BLaER1 treated with 17β-estradiol and CSF1 and Interleukin-3, amounts not matched to agents 10 nM and 100 nM (cell line): ENCODE results near the gene RBP4.

Source experiments
- H3K27ac ChIP-seq, 11 experiments: shearing (Covaris generic); formaldehyde crosslinking; 2 replicates each; pipeline ENCODE4 v1.8.1; 2022
- H3K27me3 ChIP-seq, 11 experiments: shearing (Covaris generic); formaldehyde crosslinking; 2 replicates each; pipeline ENCODE4 v1.8.1; 2022
- H3K36me3 ChIP-seq, 11 experiments: shearing (Covaris generic); formaldehyde crosslinking; 2 replicates each; pipeline ENCODE4 v1.8.1; 2022
- H3K4me1 ChIP-seq, 10 experiments: shearing (Covaris generic); formaldehyde crosslinking; 2 replicates each; pipeline ENCODE4 v1.8.1; 2022
- H3K4me2 ChIP-seq, 11 experiments: shearing (Covaris generic); formaldehyde crosslinking; 2 replicates each; pipeline ENCODE4 v1.8.1; 2022
- H3K4me3 ChIP-seq, 10 experiments: shearing (Covaris generic); formaldehyde crosslinking; 2 replicates each; pipeline ENCODE4 v1.8.1; 2022
- H3K9ac ChIP-seq, 11 experiments: shearing (Covaris generic); formaldehyde crosslinking; 2 replicates each; pipeline ENCODE4 v1.8.1; 2022
- H3K9me3 ChIP-seq, 11 experiments: shearing (Covaris generic); formaldehyde crosslinking; replicated peaks in 1 of 11; 2 replicates each; pipeline ENCODE4 v1.8.1; 2022
- H4K20me1 ChIP-seq, 11 experiments: shearing (Covaris generic); formaldehyde crosslinking; 2 replicates each; pipeline ENCODE4 v1.8.1; 2022
- Cebpa-rat ChIP-seq, 11 experiments: shearing (Covaris generic); IDR thresholded peaks; 2 replicates each; pipeline ENCODE4 v1.8.1; 2022

Gene RBP4

GRCh38 chr10:93601146-93601773, at the start of gene RBP4:
Gene RBP4 (minus strand): TSS chr10:93601235. CDS start chr10:93601028, 207 bp downstream.
- no peak for TF ChIP-seq Cebpa-rat (IDR thresholded peaks at IDR 0.05)
- no peaks in the 10 kb centered on the region for H3K4me1 ChIP-seq
- no peaks in the 10 kb centered on the region for H3K27me3 ChIP-seq
- H3K4me2 ChIP-seq, result no peak within 1 kb of the TSS
- no peaks in the 10 kb centered on the region for H4K20me1 ChIP-seq
- H3K4me3 ChIP-seq, result no peak within 1 kb of the TSS
- no peak within 1 kb of the TSS for H3K27ac ChIP-seq
- no peak within 1 kb of the TSS for H3K9ac ChIP-seq
- H3K36me3 ChIP-seq, result no peaks in the 10 kb centered on the region
- peaks cover 5 to 20% (median 13%) of the 10 kb centered on the region in 11 experiments; a peak in 19 of 22 replicates for H3K9me3 ChIP-seq

- H4K20me1 ChIP-seq, result no peaks in the 10 kb centered on the region
- H3K4me1 ChIP-seq, result no peaks in the 10 kb centered on the region
- H3K36me3 ChIP-seq, result no peaks in the 10 kb centered on the region
- H3K4me3 ChIP-seq, result no peak overlapping the region
- H3K9me3 ChIP-seq, result no peaks in the 10 kb centered on the region
- H3K9ac ChIP-seq, result no peak overlapping the region
- H3K27me3 ChIP-seq, result no peaks in the 10 kb centered on the region; a peak in 1 of 22 replicates
- H3K4me2 ChIP-seq, result no peak overlapping the region
- H3K27ac ChIP-seq, result no peak overlapping the region
- TF ChIP-seq Cebpa-rat (IDR thresholded peaks at IDR 0.05), result no peak
Measured at GRCh38 chr10:93639791-93640190, 38.8 kb upstream of the RBP4 start.

GRCh38 chr10:93630625-93631557, 29.9 kb upstream of the RBP4 start:
- Histone ChIP-seq H3K9ac (no peak overlapping the region), H3K4me2 (no peak overlapping the region), H3K27ac (no peak overlapping the region), H4K20me1 (no peaks in the 10 kb centered on the region), H3K9me3 (no peaks in the 10 kb centered on the region), H3K4me1 (no peaks in the 10 kb centered on the region), H3K4me3 (no peak overlapping the region), H3K36me3 (no peaks in the 10 kb centered on the region), H3K27me3 (no peaks in the 10 kb centered on the region)
- no peak for TF ChIP-seq Cebpa-rat (IDR thresholded peaks at IDR 0.05)

GRCh38 chr10:93629647-93630305, 28.7 kb upstream of the RBP4 start:
- no peaks in the 10 kb centered on the region for H4K20me1 ChIP-seq
- no peak overlapping the region for H3K4me2 ChIP-seq
- H3K4me1 ChIP-seq, result no peaks in the 10 kb centered on the region
- no peak overlapping the region for H3K9ac ChIP-seq
- no peaks in the 10 kb centered on the region for H3K9me3 ChIP-seq
- H3K27me3 ChIP-seq, result no peaks in the 10 kb centered on the region
- no peaks in the 10 kb centered on the region for H3K36me3 ChIP-seq
- no peak for TF ChIP-seq Cebpa-rat (IDR thresholded peaks at IDR 0.05)
- H3K27ac ChIP-seq, result no peak overlapping the region
- no peak overlapping the region for H3K4me3 ChIP-seq

GRCh38 chr10:93628858-93629257, 27.8 kb upstream of the RBP4 start:
- H3K4me1 ChIP-seq, result no peaks in the 10 kb centered on the region
- no peak for TF ChIP-seq Cebpa-rat (IDR thresholded peaks at IDR 0.05)
- no peaks in the 10 kb centered on the region for H3K27me3 ChIP-seq
- H3K27ac ChIP-seq, result no peak overlapping the region
- no peak overlapping the region for H3K9ac ChIP-seq
- no peak overlapping the region for H3K4me3 ChIP-seq
- no peaks in the 10 kb centered on the region for H3K36me3 ChIP-seq
- H3K9me3 ChIP-seq, result no peaks in the 10 kb centered on the region
- no peak overlapping the region for H3K4me2 ChIP-seq
- H4K20me1 ChIP-seq, result no peaks in the 10 kb centered on the region

- H3K4me1 ChIP-seq, result no peaks in the 10 kb centered on the region
- no peaks in the 10 kb centered on the region for H4K20me1 ChIP-seq
- H3K27me3 ChIP-seq, result no peaks in the 10 kb centered on the region
- H3K4me3 ChIP-seq, result no peak overlapping the region
- H3K9ac ChIP-seq, result no peak overlapping the region
- TF ChIP-seq Cebpa-rat (IDR thresholded peaks at IDR 0.05), result no peak
- H3K4me2 ChIP-seq, result no peak overlapping the region
- H3K36me3 ChIP-seq, result no peaks in the 10 kb centered on the region
- no peak overlapping the region for H3K27ac ChIP-seq
- no peaks in the 10 kb centered on the region for H3K9me3 ChIP-seq
Measured at GRCh38 chr10:93622942-93623341, 21.9 kb upstream of the RBP4 start.

- TF ChIP-seq Cebpa-rat (IDR thresholded peaks at IDR 0.05), result no peak
- Histone ChIP-seq H3K27ac (no peak overlapping the region), H3K4me2 (no peak overlapping the region), H3K4me1 (peaks cover 1 to 20% (median 12%) of the 10 kb centered on the region in 10 experiments; a peak in 19 of 20 replicates), H3K4me3 (no peak overlapping the region), H3K27me3 (no peaks in the 10 kb centered on the region), H3K36me3 (no peaks in the 10 kb centered on the region), H3K9me3 (no peaks in the 10 kb centered on the region), H4K20me1 (no peaks in the 10 kb centered on the region), H3K9ac (no peak overlapping the region)
Measured at GRCh38 chr10:93620925-93621324, 19.9 kb upstream of the RBP4 start.

GRCh38 chr10:93615576-93616235, 14.7 kb upstream of the RBP4 start:
- H3K27me3 ChIP-seq, result no peaks in the 10 kb centered on the region
- no peak overlapping the region for H3K4me3 ChIP-seq
- no peaks in the 10 kb centered on the region for H3K9me3 ChIP-seq
- no peaks in the 10 kb centered on the region for H4K20me1 ChIP-seq
- H3K4me2 ChIP-seq, result peak overlapping the region; percentile 37 to 84 (median 60)
- H3K36me3 ChIP-seq, result no peaks in the 10 kb centered on the region
- no peak for TF ChIP-seq Cebpa-rat (IDR thresholded peaks at IDR 0.05)
- peak overlapping the region in 5 of 11 experiments; percentile 28 to 65 (median 46); a peak in 9 of 22 replicates for H3K27ac ChIP-seq
- H3K4me1 ChIP-seq, result peaks cover 8 to 40% (median 24%) of the 10 kb centered on the region in 10 experiments
- H3K9ac ChIP-seq, result peak overlapping the region in 1 of 11 experiments; percentile 36; a peak in 1 of 22 replicates
